GM08714 (cell line): ENCODE measurements around the gene CPNE8.

ENCODE experiments used
- H3K4me3 ChIP-seq: fragments of 200-500 bp; sonication (Bioruptor generic); 2 replicates; pipeline ENCODE4 v1.5.1; 2014; ENCODE audit warnings: mild to moderate bottlenecking, low read length, inconsistent platforms
- ZNF274 ChIP-seq: IDR thresholded peaks from 2 replicates; pipeline ENCODE4 v1.6.1; 2012; ENCODE audit warnings: mild to moderate bottlenecking, low read depth, low read length

CPNE8 gene

GRCh38 chr12:38886064-38886463 is 19.3 kb downstream of the CPNE8 start:
- TF ChIP-seq ZNF274, result no peak
- no peak overlapping the region for H3K4me3 ChIP-seq

GRCh38 chr12:38884666-38885065 is 20.7 kb downstream of the CPNE8 start:
- no peak for TF ChIP-seq ZNF274
- no peak overlapping the region for H3K4me3 ChIP-seq

GRCh38 chr12:38883629-38884134 is 21.7 kb downstream of the CPNE8 start:
- H3K4me3 ChIP-seq, result no peak overlapping the region
- TF ChIP-seq ZNF274, result no peak

DNA sequence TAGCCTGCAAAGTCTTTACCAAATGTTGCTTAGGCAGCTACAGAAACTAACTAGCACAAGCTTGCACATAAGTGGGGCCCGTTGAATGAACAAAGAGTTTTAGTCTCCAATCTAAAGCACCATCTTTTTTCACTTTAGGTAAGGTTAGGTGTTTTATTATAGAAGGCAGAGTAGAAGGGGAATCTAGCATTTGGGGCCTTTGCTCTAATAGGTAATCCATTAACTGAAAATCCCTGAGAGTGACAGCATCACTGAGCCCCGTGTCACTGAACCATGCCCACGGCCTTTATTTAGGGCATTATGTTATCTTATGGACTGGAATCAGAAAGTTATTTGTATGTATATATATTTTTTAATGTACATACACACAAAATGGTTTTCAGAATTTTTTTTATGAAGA is 25.1 kb downstream of the CPNE8 start:
- TF ChIP-seq ZNF274, result no peak

DNA sequence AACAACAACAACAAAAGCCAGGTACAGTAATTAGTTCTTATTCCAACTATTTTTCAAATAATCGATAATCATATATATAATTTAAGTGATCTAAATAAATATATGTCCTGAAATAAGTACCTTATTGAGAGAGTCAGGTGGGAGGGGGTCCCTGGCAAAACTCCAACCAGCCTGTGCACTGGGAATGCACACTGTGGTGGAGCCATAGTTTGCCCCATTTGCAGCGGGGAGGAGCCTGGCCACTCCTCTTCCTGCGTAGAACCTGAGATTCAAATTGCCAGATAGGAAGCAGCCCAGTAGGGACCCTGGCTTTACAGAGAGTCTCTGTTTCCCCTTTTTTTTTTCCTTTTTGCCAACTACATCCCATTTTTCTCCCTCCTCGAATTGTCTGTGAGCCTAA is 26.4 kb downstream of the CPNE8 start:
- H3K4me3 ChIP-seq, result no peak overlapping the region
- TF ChIP-seq ZNF274, result no peak

More for the DNA sequence above, 25.1 kb downstream of the CPNE8 start:
- H3K4me3 ChIP-seq, result no peak overlapping the region

- H3K4me3 ChIP-seq, result no peak overlapping the region
- TF ChIP-seq ZNF274, result no peak
Observed at GRCh38 chr12:38878333-38878705, 27.1 kb downstream of the CPNE8 start.

DNA sequence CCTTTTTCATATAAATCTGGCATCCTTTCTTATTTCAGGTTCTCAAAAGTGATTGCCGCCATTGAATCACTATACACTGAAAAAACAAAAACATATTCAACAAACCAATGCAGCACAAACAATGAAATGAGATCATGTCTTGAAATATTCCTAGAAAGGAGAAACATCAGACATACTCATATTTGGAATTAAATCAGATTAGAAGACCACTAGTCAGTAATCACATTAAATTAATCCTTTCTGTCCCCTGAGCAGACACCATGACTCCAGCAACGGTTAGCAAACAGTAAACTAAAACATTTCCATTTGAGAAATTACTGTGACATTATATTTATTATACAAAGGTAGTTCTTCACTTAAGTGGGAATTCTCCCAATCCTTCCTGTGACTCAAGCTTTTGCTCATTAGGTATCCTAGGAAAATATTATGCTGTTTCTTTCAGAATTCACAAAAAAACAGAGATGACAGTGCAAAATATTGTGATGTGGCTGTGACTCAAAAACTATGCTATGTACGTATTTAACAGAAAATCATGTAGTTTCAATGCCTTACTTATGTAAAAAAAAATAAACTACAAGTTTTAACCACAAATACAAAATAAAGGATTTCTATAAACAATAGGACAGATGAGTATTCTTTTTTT is 29.7 kb downstream of the CPNE8 start:
- no peak overlapping the region for H3K4me3 ChIP-seq
- TF ChIP-seq ZNF274, result no peak

GRCh38 chr12:38872561-38872960 is 32.8 kb downstream of the CPNE8 start:
- no peak overlapping the region for H3K4me3 ChIP-seq
- no peak for TF ChIP-seq ZNF274

GRCh38 chr12:38872156-38872555 is 33.2 kb downstream of the CPNE8 start:
- no peak overlapping the region for H3K4me3 ChIP-seq
- TF ChIP-seq ZNF274, result no peak

DNA sequence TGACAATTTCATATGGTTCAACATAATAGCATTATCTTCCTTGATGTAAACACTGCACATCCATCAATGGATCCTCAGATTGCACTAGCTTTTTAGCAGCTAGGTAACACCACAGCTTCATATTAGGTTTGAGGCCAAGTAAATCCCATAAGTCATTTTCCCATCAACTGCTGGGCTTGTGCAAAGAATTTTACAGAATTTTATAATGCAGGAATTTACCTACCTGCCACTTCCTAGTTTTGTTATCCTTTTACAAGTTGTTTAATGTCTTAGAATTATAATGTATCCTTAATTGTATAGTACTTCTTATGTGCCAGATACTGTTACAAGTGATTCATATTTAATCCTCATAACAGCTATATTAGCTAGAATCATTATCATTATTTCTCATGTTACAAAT is 36.4 kb downstream of the CPNE8 start:
- no peak overlapping the region for H3K4me3 ChIP-seq
- no peak for TF ChIP-seq ZNF274

- H3K4me3 ChIP-seq, result no peak overlapping the region
- no peak for TF ChIP-seq ZNF274
Observed at GRCh38 chr12:38850461-38850860, 54.9 kb downstream of the CPNE8 start.

- no peak for TF ChIP-seq ZNF274
- no peak overlapping the region for H3K4me3 ChIP-seq
Observed at GRCh38 chr12:38847247-38847646, 58.1 kb downstream of the CPNE8 start.

DNA sequence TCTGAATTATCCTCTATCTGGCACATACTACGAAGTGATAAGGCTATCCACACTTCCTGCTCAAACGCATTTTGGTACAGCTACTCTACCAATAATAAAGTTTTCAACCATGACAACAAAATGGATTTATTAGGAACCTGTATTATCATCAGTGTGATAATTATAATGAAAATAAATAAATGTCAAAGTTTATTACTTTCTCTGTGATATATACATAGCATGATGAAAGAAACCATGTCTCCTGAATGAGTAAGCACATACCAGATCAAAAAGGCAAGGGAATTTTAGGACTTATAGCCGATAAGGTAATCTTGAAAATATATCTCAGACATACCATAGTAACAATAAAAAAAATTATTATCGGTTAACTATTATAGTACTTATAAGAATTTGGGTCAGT is 61.1 kb downstream of the CPNE8 start:
- no peak overlapping the region for H3K4me3 ChIP-seq
- TF ChIP-seq ZNF274, result no peak

GRCh38 chr12:38838056-38838850 is 67.1 kb downstream of the CPNE8 start:
- no peak for TF ChIP-seq ZNF274
- no peak overlapping the region for H3K4me3 ChIP-seq

GRCh38 chr12:38831715-38832114 is 73.7 kb downstream of the CPNE8 start:
- no peak for TF ChIP-seq ZNF274

More at GRCh38 chr12:38831715-38832114, 73.7 kb downstream of the CPNE8 start:
- no peak overlapping the region for H3K4me3 ChIP-seq
